ENCODE results near the gene UBE2U.
"Not testable (repeated sequence)": the region's sequence is repeated elsewhere in the genome, so short reads cannot be mapped to it uniquely, and the experiment has no call there.

The UBE2U gene

DNA sequence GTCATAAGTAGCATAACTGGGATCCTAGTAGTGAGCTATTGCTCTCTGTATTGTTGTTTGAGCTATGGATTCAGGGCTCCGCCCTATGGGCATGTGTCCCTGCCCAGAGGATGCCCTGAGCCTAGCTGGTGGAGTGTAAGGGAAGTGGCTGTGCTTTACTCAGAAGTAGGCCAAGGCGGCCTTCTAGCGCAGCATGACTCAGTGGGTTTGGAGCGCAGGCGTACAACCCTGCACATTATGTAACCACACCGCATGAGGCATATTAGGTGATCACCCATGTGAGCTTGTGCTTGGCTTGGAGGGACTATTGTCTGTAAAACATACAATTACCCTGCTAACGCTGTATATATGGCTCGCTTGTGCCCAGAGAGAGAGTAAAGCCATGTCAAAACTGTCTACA, 11.1 kb upstream of the UBE2U start:
- no peak for DNase-seq (ENCODE audit: low read depth in 2 of 2)

DNA sequence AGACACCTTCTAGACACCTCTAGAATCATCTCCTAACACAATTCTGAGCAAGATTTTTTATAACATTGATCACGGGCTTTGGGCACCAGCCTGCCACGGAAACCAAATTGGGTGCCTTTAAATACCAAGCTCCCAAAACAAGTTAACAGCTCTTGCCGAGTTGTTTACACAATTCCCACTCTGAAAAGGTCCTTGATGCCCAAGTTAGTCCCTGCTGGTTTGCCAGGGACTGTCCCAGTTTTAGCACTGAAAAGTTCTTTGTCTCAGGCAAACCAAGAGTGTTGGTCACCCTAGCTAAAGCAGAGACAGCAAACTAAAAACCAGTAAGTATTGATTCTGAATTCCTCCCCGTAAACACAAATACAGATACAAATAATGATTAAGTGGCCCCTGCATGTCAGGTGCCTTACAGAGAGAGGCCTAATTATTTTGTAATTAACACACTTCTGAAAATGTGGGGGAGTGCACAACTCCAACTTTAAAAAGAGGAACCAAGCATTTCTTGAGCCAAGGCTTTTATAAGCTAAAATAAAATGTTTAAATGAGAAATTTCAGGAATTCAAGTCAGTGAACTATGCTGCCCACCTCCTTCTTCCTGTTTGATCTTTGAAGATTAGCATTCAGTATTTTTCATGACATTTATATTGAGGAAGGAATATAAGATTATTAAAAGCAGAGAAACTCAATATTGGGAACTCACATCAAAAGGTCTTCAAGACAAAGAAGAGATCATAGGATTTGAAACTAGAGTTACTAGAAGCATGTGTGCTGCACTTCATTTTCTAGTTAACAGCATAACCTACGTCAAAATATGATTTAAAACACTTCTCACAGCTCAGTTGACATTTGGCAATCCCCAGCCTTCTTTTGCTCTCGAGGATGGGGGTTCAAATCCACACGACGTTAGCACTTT, 9.0 kb upstream of the UBE2U start:
- DNase-seq (ENCODE audit: low read depth in 2 of 2), result no peak

DNA sequence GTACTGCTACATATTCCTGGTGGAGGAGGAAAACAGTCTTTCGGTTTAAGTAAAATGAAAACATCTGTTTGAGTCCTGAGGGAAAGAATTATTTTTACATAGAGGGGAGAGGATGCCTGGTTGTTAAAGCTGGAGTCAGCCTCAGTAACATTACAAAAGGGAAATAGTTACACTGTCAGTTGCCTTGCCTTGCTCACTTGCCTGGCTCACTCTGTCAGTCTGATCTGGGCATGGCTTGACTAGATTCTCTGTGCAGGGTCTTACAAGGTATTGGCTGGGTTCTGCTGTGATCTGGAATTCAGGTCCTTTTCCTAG, 8.4 kb upstream of the UBE2U start:
- peak; percentile 42 to 46 for DNase-seq (ENCODE audit: low read depth in 2 of 2)

- DNase-seq (ENCODE audit: low read depth in 2 of 2), result no peak
Measured at GRCh38 chr1:64196074-64196870, 7.2 kb upstream of the UBE2U start.

DNA sequence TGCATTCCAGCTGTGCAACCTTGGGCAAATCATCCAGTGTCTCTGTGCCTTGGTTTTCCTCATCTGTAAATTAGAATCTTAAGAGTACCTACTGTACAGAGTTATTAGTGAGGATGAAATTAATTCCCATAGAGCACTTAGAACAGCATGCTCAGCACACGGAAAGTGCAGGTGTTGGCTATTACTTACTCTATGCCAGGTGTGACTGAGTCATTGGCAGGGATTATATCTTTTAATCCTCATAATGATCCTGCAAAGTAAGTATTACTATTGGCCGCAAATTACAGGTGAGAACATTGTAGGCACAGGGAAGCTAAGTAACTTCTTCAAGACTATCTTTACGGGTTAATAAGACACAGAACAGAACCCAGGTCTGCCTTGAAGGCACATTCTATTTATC, 6.3 kb upstream of the UBE2U start:
- no peak for DNase-seq (ENCODE audit: low read depth in 2 of 2)

GRCh38 chr1:64199154-64199553, 4.3 kb upstream of the UBE2U start:
- no peak for DNase-seq (ENCODE audit: low read depth in 2 of 2)

DNA sequence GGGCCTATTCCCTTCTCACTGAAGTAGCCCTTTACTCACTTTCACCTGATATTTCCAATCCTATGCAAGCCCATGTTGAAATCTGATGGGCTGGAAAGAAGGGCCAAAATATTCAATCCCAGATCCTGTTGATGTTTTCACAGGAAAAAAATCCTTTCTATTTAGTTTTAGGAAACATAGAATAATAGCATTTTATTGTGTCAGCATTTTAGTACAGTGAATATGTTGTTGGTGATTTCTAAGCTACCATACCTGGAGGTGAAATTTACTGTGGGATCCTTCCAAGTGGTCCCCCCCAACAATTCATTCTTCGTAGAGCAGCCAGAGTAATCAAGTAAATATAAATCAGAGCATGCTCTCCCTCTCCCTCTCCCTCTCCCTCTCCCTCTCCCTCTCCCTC, 3.4 kb upstream of the UBE2U start:
- no peak for DNase-seq (ENCODE audit: low read depth in 2 of 2)

- no peak for DNase-seq (ENCODE audit: low read depth in 2 of 2)
Measured at GRCh38 chr1:64209221-64209620, 5.8 kb downstream of the UBE2U start.

- peak; percentile 51 to 56 for DNase-seq (ENCODE audit: low read depth in 2 of 2)
Measured at GRCh38 chr1:64212031-64212430, 8.6 kb downstream of the UBE2U start.

DNA sequence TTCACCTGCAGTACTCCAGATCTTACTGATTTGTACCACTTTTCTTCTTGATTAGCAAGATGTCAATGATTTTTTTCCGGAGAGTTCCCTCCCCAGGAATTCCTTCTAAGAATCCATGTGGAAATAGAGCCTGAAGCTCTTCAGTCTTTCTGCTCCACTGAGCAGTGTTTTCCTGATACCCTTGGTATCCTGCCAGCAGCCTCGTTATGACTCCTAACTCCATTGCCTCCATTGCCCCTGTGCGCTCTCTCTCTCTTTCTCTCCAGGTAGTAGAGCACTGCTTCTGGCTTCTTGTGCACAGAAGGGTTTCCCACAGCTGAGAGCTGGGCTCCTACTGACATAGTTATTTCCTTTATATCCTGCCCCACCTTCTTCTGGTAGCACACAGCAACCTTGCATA, 12.2 kb downstream of the UBE2U start:
- DNase-seq (ENCODE audit: low read depth in 2 of 2), result no peak

DNA sequence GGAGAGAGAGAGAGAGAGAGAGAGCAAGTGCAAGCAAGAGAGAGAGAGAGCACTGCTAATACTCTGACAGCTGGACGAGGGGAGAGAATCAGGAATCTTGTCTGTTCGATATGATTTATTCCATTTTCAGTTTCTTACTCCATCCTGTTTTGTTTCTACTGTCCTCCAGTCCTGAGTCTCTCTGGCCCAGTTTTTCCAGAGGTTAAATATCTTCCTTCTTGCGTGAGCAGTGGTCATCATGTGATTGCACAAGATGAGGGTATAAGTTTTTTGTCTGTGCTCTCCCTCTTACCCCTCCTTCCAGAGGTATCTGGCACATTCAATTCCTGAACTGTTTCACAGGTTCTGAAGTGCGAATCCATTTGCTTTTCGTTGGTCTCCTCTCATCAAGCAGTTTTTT, 16.8 kb downstream of the UBE2U start:
- DNase-seq (ENCODE audit: low read depth in 2 of 2), result no peak

DNA sequence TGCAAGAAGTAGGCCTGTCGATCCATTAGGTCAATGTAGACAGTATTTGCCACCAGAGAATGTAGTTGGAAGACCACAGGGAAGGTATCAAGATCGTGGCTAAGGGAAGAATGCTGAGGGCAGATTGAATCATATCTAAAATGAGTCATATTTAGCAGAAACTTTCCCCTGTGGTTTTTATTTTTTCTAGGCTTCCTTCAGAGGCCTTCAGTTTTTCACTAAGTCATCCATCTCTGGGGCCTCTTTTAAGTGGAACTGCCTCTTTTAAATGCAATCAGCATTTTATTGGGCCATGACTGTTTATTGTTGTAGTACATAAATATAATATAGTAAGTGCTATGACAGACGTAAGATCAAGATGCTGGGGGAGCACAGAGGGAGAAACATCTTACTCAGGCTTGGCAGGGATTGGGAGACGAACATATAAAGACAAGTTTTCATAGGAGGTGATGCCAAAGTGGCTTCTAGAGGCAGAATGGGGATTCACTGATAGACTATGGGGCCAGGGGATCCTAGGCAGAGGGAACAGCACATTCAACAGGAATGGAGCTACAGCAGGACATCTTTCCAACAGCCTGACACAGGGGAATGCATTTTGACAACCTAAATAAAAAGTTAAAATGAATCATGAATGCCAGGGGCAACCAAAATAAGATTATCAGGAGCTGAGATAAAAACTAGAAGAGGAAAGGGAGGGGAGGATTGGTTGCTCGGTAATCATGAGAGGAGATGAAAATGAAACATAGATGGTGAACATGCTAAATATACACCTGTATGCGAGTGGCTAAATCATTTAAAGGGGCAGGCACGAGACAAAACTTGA, 20.1 kb downstream of the UBE2U start:
- peak; percentile 84 to 86 for DNase-seq (ENCODE audit: low read depth in 2 of 2)

- not testable (repeated sequence) for DNase-seq (ENCODE audit: low read depth in 2 of 2)
Measured at GRCh38 chr1:64224236-64224635, 20.8 kb downstream of the UBE2U start.

DNA sequence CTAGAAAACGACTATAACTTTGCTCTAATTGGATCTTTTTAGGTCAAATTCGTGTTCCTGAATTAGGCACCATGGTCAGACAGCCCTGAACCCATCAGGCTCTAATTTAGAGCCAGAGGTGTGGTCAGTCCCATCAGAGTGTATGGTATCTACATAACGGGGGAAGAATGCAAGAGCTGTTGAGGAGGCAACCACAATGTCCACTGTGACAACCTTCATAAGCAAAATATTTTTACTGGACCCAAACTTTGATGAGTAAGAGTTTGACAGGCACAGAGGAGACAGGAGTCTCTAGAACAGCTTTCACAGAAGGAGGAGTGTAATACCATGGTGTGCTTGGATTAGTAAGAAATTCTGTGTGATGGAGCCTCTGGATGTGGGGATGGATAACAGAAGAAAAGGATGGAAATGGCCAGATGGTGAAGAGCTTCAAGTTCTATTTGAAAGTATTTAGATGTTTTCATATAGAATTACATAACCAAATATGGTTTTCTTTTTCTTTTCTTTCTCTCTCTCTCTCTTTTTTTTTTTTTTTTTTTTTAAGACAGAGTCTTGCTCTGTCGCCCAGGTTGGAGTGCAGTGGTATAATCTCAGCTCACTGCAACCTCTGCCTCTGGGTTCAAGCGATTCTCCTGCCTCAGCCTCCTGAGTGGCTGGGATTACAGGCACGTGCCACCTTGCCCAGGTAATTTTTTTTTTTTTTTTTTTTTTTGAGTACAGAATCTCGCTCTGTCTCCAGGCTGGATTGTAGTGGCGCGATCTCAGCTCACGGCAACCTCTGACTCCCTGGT, 24.9 kb downstream of the UBE2U start:
- peak; percentile 20 to 24 for DNase-seq (ENCODE audit: low read depth in 2 of 2)

DNA sequence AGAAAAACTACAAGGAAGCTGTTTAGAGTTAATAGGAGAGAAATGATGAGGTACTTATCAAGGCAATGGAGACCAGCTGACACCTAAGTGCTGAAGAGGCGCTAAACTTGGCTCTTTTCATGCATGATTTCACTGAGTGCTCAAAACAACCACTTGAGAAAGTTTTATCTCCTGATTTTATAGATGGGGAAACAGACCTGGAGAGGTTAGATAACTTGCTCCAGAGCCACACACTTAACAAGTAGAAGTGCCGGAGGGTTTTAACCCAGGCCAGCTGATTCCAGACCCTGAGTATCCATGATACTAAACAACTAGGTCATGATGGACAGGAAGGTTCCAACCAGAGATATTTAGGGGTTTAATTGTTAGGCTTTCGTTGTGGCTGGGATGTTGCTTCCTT, 25.9 kb downstream of the UBE2U start:
- DNase-seq (ENCODE audit: low read depth in 2 of 2), result no peak

GRCh38 chr1:64231153-64231552, 27.7 kb downstream of the UBE2U start:
- DNase-seq (ENCODE audit: low read depth in 2 of 2), result no peak

- DNase-seq (ENCODE audit: low read depth in 2 of 2), result no peak
Measured at GRCh38 chr1:64231654-64232053, 28.2 kb downstream of the UBE2U start.

GRCh38 chr1:64234714-64235113, 31.3 kb downstream of the UBE2U start:
- no peak for DNase-seq (ENCODE audit: low read depth in 2 of 2)

DNA sequence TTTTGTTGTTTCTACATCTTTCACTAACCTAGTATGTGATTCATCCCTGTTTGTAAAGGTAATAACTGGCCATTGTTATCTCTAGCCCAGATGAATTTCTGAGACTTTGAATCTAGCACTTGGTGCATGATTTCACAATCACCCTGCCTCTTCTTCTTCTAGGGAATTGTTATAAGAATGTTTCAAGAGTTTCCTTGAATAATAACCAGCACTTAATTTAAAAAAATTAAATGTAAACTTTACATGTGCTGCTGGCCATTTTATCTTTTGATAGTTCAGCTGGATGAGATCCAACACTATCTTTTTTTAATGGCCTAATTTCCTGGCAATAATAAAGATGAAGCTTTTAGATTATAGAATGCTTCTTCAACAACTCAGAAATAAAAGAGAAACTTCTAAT, 31.8 kb downstream of the UBE2U start:
- no peak for DNase-seq (ENCODE audit: low read depth in 2 of 2)

- no peak for DNase-seq (ENCODE audit: low read depth in 2 of 2)
Measured at GRCh38 chr1:64235910-64236309, 32.5 kb downstream of the UBE2U start.

DNA sequence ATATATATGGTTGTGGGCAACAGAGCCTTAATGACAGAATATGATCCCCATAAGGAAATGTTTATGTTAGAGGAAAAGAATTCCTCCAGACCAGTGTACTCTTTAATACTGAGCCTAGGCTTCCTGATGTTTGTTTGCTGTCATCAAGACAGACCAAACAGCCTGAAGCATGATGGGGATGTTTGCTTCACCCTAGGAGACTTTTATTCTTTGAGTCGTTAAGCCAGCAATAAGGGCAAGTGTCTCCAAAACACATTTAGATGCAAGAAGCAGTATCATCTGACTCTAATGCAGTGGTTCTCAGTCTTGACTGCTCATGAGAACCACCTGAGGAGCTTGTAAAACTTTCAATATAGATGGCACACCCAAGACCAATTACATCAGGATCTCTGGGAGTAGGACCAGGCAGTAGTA, 33.1 kb downstream of the UBE2U start:
- no peak for DNase-seq (ENCODE audit: low read depth in 2 of 2)

Measured in fibroblast of skin of left biceps (primary cell).